HFF-Myc (cell line): ENCODE results near the gene NELFA.
"Not testable (repeated sequence)": the region's sequence is repeated elsewhere in the genome, so short reads cannot be mapped to it uniquely, and the experiment has no call there.

Experiments used
- DNase-seq: peaks from one replicate; pipeline ENCODE4 v3.0.0-alpha.2; 2011; ENCODE audit warnings: low read depth; ENCODE audit errors: extremely low read depth
- H3K4me3 ChIP-seq: replicated peaks from 2 replicates; pipeline ENCODE4 v1.5.1; 2011; ENCODE audit warnings: low read depth, mild to moderate bottlenecking, control low read depth, low read length
- CTCF ChIP-seq: IDR thresholded peaks from 2 replicates; pipeline ENCODE4 v1.5.1; 2012; ENCODE audit warnings: mild to moderate bottlenecking, low read depth, low read length, control low read depth; ENCODE audit errors: missing control alignments

NELFA gene

GRCh38 chr4:2011583-2011982 is 2.8 kb upstream of the NELFA start:
- no peak for DNase-seq
- H3K4me3 ChIP-seq, result no peak overlapping the region
- TF ChIP-seq CTCF, result no peak

- TF ChIP-seq CTCF, result peak; percentile 8
- DNase-seq, result peak; percentile 10
- peak overlapping the region; percentile 78 for H3K4me3 ChIP-seq
Measured at GRCh38 chr4:2009651-2010233, 968 bp upstream of the NELFA start.

- DNase-seq, result no peak
- H3K4me3 ChIP-seq, result peak overlapping the region; percentile 78
- no peak for TF ChIP-seq CTCF
Measured at GRCh38 chr4:2008671-2008920, 178 bp downstream of the NELFA start.

GRCh38 chr4:2007804-2008670 is 737 bp downstream of the NELFA start:
- no peak for DNase-seq
- H3K4me3 ChIP-seq, result peak overlapping the region; percentile 78
- no peak for TF ChIP-seq CTCF

GRCh38 chr4:2006956-2007653 is 1.7 kb downstream of the NELFA start:
- no peak for DNase-seq
- TF ChIP-seq CTCF, result no peak
- peak overlapping the region; percentile 78 for H3K4me3 ChIP-seq

GRCh38 chr4:2006367-2006766 is 2.4 kb downstream of the NELFA start:
- no peak for TF ChIP-seq CTCF
- DNase-seq, result no peak
- H3K4me3 ChIP-seq, result no peak overlapping the region

GRCh38 chr4:2003361-2003760 is 5.4 kb downstream of the NELFA start:
- not testable (repeated sequence) for DNase-seq, H3K4me3 ChIP-seq

- DNase-seq, result not testable (repeated sequence)
Measured at GRCh38 chr4:1999308-1999707, 9.5 kb downstream of the NELFA start.

More at GRCh38 chr4:1999308-1999707, 9.5 kb downstream of the NELFA start:
- not testable (repeated sequence) for H3K4me3 ChIP-seq
